NCI-H1694 (cell line): ENCODE results near the gene TMEM184A.

Experiments used
- DNase-seq: peaks from one replicate; lab custom pipeline; 2025; lab: John Stamatoyannopoulos, UW

The TMEM184A gene

DNA sequence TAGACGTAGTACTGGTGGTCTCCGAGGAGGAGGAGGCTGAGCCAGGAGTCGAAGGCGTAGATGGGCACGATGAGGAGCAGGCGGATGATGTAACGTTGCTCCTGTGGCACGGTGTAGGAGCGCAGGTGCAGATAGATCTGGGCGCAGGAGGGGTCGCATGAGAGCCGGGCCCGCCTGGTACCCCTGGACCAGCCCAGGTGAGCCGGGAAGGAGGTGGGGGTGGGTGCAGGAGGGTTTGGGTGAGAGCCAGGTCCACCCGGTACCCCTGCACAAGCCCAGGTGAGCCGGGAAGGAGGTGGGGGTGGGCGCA is 5.2 kb downstream of the TMEM184A start:
- no peak for DNase-seq

DNA sequence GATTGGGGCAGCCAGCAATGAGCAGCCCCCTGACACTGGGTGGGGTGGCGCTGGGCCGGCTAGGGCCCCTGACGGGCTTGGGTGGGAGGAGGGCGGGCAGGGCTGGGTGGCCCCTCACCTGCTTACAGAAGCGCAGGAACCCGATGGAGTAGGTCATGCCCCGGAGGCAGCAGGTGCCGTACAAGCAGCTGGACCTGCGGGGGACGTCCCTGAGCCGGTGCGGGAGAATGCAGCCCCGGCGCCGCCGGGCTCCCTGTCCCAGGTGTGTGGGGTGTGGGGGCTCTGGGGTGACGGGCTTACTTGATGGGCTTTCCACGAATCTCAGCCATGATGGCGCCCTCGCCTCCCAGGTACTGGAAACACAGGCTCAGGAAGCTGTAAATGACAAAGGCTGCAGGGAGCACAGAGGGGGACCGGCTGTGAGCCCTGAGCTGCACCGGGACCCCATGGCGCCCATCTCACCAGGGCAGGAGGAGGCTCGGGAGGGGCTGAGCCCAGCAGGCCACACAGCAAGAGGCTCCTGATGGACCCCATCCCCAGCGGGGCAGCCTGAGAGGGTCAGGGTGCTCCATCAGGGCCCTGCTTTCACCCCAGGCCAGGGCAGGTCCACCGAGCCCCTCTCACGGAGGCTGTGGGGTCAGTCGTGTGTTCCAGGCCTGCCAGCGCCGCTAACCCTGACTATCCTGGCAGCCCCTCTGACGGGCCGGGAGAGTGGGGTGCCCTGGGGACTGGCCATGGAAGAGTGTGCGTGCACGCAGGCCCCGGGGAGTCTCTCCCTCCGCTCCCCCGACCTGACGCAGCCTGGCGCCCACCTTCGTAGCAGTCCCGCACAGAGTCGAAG is 5.8 kb downstream of the TMEM184A start:
- DNase-seq: no peak

DNA sequence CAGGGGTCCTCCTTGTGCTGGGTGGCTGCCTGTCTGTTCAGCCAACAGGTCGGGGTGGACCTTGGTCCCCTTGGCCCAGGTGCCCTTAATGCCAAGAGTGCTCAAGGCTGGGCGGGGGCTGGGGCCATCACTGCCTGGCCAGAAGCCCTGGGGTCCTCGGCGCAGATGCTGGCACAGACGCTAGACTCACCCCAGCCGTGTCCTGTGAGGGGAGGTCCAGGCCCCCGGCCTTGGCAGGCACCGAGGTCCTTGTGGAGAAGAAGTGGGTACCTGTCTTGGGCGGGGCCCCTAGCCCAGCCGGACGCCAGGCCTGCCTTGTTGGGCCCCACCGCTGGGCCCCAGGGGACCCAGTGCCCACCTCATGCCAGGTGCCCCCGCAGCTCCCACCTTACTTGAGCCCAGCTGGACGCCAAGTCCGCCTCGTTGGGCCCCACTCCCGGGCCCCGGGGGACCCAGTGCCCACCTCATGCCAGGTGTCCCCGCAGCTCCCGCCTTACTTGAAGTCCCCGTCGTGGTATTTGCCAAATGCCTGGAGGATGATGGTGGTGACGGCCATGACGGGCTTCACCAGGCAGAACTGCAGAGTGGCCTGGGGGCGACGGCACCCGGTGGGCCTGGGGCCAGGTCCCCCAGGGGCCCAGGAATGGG is 6.5 kb downstream of the TMEM184A start:
- no peak for DNase-seq

DNA sequence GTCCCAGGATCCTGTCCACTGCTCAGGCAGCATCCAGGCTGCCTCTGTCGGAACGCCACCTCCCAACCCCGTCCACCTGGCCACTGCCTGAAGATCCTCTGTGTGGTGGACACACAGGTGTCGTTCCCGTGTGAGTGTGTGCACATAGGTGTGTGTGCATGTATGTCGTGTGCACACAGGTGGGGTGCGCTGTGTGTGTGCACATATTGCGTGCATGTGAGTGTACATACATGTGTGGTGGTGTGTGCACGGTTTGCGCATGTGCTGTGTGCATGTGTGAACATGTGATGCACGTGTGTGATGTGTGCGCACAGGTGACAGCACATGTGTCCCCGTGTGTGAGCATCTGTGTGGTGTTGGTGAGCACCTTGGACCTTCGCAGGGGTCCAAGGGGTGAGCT is 7.1 kb downstream of the TMEM184A start:
- no peak for DNase-seq

DNA sequence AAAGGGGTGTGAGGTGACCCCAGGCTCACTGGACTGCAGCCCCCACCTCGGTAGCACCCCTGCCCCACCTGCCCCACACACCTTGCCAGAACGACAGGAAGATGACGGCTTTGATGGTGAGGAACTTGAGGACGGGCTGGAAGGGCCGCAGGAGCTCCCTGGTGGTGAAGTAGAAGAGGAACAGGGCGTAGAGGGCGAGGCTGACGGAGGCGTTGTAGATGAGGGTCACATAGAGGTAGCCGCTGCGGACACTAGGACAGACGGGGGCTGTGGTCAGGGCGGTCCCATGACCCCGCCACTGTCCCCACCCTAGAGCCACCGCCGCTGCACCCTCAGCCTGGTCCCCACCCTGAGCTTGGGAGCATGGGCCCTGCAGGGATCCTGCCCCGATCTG is 7.6 kb downstream of the TMEM184A start:
- no peak for DNase-seq

DNA sequence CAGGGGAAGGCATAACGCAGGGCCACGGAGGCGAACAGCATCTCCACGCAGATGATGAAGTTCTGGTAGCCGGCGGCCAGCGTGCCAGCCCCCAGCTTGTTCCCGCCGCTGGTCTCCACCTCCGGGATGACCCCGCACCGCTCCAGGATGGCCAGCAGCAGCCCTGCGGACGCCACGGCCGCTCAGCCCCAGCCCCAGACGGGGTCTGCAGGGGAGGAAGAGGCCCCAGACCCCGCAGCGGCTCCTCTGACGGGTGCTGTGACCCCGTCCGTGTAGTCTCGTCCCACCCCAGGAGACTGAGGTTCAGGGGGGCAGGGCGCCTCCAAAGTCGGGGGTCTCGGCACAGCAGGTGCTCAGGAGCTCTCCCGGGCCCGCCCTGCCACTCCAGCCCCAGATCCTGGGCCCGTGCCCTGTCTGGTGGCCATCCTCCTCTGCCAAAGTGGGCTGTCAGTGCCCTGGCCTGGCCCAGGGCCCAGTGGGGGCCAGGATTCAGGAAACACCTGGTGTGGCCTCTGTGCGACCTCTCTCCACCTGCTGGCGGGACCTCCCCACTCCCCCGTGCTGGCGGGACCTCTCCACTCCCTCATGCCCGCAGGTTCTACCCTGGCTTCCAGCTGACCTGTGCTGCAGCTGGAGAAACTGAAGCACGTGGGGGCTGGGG is 8.1 kb downstream of the TMEM184A start:
- no peak for DNase-seq

DNA sequence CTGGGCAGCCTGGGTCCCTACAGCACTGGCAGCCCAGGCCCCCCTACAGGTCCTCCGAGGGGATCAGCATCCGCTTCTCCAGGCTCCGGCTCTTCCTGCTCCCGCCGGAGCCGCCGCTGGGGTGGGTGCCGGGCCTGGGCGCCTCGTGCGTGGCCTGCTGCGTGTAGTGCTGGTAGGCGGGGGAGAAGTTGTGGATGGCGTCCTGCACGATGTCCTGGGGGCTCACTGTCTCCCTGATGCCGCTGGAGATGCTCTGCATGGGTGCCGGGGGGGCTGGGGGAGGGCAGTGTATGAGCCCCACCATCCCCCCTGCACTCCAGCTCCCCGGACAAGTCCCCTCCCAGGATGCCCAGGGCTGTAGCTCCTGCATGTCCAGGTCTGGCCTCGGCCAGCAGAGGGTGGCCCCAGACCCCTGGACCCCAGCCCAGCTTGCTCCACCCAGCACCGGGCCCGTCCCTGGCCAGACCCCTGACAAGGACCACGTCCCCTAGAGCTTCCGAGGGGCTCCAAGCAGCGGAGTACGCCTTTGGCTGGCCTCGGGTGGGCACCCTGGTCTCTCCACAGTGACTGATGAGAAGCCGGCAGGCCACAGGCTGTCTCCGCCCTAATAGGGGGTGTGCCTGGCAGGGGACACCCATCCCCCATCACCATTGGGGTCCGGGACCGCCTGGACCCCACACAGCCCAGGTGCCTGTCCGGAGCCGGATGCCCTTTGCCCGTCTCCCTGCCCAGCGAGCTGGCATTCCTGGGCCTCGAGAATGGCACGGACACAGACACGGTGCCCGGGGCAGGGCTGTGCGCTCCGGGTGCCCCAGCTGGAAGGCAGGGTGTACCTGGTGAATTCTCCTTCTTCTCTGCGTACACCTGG is 8.9 kb downstream of the TMEM184A start:
- DNase-seq: no peak

DNA sequence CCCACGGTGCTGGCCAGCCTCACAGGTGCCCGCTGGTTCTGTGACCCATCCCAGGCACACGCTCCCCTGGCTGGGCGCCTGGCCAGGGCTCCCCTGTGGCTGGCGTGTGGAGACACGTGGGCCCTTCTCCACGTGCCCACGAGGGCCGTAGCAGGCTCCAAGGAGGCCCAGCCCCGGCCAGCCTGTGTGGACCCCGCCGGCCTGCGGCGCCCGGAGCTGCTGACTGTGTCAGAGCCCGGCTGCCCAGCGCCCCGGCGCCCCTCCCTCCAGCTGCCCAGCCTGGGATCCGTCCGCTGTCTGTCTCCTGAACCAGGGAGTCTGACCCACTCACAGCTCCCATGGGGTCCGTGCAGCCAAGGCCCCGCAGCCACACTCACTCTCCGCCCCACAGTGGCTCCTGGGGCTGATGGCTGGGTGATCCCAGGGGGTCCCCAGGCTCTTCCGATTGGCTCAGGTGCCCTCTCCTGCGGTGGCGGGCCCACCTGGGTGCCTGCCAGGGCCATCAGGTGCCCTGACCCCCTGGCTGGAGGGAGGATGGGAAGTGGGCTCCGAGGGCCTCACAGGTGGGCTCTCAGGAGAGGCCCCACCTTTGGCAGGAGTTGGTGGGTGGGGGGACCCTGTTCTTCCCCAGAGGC is 9.6 kb downstream of the TMEM184A start:
- no peak for DNase-seq

DNA sequence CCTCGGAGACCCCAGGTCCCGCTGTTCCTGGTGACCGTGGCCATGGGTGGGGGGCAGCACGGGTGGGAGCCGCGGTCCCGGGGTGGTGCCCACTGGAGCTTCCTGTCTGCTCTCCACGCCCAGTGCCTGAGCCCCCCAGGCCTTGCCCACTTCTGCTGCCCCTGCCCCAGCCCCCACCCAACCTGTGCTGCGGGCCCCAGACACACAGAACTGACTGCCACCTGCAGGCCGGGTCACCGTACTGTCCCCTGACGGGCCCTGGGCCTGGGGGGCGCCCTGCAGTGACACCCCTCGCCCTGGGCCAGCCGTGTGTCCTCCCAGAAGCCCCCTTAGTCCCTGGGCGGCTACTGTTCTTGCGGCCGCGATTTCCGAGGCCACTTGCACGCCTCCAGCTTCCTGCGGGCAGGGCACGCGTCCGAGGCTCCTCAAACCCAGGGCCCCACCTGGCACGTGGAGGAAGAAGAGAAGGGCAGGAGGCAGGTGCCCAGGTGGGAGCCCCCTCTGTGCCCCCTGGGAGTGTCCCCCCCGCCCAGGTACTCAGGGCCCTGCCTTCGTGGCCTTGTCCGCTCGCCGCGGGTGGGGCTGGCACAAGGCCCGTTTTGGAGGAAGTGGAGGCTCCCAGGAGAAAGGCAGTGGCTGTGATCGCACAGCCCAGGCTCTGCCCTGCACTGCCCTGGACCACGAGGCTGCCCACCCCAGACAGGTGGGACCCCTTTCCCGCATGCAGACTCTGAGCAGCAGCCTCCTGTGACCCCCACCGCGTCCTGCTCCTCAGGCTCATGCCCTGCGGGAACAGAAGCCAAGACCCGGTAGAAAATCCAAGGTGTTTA is 10.4 kb downstream of the TMEM184A start:
- DNase-seq: no peak

DNA sequence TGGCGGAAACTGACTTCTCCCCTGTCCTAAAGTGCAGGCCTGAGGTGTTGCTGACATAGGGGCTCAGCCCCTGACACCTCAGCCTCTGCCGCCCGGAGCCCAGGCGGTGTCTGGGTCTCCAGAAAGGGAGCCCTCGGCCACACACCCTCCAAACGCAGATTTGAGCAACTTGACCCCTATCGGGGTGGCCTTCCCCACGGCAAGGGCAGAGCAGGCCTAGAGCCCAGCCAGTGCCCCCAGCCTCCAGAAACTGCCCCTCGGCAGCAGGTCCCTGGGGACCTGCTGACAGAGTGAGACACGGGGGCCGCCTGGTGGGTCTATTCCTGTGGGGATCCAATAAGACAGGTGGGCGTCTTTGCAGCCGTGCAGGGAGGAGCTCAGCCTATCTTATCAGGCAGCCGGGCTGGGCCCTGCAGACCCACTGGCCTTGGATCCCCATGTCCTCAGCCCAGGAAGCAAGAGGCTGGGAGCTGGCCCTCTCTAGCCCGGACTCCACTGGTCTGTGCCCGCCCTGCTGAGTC is 11.0 kb downstream of the TMEM184A start:
- no peak for DNase-seq

DNA sequence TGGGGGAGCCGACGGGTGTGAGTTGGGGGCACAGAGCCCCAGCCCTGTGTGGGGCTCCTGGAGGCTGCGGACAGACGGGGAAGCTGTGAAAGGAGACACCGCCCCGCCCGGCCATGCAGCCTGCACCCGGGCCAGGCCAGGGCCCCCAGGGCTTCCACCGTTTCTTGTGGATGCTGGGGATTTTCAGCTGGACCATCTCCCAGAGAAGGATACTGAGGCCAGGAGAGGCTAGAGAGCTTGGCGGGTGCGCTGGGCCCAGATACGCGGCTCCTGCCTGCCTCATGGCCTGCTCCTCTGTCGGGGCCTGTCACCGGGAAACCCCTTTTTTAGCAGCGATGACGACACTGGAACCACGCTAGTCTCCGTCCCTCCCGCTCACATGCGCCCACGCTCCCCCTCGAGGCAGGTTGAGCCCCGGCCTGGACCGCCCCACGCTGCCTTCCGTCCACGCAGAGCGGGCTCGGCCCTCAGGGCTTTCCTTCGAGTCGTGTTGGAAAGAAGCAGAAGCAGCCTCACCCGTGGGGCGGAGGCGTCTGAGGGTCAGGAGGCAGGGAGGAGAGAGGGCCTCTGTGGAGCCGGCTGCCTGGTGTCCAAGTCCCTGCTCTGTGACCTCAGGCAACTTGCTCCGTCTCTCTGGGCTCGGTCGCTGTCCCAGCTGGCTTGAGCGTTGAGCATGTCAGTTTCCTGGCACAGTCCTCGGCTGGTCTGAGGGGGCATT is 11.7 kb downstream of the TMEM184A start:
- DNase-seq: no peak

DNA sequence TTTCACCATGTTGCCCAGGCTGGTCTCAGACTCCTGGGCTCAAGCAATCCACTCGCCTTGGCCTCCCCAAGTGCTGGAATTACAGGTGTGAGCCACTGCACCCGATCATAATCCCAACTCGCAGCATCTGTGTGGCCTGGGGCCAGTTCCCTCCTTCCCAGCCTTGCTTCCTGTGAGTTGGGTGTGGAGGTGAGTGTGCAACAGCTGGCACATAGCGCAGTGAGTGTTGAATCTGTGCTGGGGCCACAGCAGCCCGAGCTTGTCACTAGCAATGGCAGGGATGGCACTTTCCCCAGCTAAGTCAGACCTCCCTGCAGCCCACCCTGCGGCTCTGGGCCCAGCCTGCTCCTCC is 12.2 kb downstream of the TMEM184A start:
- no peak for DNase-seq

DNA sequence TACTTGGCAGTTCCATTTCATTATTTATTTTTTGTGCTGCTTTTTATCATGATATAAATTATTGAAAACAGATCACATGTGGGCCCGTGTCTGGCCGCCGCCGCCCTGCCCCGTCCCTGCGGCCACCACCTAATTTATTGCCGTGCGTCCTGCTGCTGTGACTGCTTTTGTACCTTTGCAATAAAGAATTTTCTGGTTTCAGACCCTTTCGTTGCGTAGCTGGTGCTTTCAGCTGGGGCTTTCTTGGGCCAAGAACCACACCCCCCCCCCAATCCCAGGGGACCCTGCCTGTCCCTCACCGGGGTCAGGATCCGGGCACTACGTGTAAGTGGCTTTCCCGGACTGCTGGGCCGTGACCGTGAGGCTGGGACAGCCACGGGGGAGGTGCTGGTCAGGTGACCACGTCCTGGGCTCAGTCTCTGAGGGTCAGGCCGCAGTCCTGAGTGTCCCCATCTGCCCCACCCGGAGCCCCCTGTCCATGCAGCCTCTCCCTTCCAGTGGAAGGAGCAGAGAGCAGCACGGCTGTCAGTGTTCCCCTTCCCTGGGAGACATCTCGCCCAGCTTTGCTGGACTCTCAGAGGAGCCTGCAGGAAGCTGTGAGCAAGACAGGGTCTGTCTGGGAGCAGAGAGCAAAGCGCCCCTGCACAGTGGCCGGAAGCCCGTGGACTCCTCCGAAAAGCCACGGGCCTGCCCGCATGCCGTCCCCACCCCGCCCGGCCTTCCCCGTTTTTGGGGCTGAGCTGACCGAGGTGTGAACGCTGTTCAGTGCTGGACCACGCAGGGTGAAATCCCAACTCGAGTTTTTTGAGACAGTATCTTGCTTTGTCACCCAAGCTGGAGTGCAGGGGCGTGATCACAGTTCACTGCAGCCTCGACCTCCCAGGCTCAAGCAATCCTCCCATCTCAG is 12.9 kb downstream of the TMEM184A start:
- DNase-seq: no peak

DNA sequence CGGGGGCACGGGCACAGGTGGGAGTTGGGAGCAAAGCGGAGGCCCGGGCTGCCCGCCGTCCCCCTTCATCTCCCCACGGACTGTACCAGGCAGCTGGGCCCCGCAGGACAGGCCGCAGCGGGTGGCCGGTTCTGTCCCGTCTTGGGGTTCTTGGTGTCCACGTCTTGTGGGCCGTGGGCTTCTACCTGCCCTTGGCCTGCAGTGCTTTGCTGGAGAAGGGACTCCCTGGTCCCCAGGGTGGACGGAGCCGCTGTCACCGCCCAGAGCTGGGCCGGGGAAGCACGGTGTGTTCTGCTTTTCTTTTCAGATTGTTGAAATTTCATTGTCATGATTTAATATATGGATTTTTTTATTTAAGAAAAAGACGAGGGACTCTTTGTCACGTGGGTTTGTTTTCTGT is 13.7 kb downstream of the TMEM184A start:
- DNase-seq: no peak

DNA sequence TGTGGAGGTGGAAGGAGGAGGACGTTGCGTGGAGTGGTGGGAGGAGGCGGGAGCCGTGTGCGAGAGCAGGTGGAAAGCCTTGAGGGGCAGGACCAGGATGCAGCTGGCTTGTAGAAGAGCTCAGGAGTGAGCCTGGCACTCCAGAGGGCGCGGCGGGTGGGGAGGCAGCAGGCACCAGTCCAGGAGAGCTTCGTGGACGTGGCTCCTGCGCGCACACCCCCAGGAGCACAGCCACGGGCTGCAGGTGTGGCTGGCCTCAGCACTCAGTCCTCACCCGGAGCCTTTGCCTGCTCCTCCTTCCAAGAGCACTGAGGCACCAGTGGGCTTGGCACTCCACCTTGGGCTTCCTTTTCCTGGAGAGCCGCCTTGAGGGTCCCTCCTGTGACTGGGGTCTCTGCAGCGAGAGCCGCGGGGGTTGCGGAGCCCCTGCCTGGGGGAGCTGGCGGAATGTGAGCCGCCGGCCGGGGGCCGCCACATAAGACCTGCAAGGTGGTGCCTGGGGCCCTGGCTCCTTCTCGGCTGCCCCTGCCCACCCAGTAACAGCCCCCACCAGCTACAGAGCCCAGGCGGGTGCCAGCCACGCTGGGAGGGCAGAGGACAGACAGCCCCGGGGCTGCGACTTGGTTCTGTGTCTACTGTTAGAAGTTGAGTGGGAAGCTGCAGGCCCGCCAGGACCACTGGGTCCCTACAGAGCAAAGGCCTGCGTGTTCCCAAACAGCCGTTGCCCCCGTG is 14.4 kb downstream of the TMEM184A start:
- no peak for DNase-seq

DNA sequence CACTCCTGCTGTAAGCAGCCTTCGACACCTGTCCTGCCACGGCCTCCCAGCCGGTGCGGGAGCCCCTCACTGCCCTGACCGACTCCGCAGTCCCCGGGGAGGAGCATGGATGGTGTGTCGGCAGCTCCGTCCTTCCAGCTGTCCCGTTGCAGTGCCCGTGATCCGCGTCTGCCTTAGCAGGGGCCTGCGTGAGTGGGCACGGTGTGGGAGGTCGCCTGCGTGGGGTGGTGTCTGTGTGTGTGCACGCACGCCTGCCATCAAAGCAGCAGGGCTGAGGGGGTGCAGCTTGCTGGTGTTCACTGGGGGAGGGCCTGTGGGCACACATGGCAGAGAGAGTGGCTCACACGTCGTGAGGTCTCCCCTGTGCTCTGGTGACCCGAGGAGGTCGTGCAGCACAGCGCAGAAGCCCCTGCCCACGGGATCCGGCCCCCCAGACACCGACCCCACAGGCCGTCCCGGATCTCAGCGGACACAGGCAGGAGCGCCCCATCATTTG is 15.2 kb downstream of the TMEM184A start:
- no peak for DNase-seq

DNA sequence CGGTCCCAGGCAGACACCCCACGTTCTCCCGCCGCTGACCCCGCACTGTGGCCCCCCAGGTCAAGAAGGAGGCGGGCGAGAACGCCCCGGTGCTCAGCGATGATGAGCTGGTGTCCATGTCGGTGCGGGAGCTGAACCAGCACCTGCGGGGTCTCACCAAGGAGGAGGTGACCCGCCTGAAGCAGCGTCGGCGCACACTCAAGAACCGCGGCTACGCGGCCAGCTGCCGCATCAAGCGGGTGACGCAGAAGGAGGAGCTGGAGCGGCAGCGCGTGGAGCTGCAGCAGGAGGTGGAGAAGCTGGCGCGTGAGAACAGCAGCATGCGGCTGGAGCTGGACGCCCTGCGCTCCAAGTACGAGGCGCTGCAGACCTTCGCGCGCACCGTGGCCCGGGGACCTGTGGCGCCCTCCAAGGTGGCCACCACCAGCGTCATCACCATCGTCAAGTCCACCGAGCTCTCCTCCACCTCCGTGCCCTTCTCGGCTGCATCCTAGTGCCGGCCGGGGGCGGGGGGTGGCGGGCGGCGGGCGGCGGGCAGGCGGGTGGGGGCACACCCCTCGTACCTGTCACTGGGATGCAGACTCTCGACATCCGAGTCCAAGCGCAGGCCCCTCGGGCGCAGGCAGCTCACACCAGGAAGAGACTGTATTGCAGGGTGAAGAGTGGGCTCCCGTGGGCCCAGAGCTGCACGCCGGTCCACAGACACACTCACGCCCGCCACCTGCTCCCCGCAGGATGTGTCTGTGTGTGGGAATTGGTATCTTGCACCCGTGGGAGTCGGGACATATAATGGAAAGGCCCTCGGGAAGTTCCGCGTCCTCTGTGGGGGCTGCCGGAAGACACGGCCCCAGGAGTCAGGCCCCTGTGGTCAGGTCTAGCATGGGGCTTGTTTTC is 15.9 kb downstream of the TMEM184A start:
- DNase-seq: no peak
